HG03469 (cell line): ENCODE data around the gene RANBP1.
A peak's percentile ranks its signal among the peaks of the same experiment; 100 is the strongest.
"Not testable (repeated sequence)": the region's sequence is repeated elsewhere in the genome, so short reads cannot be mapped to it uniquely, and the experiment has no call there.

Source experiments
- ATAC-seq: cut with Tn5 transposase; IDR thresholded peaks from one replicate; pipeline ENCODE4 v1.9.1; 2021; ENCODE audit warnings: mild to moderate bottlenecking, moderate library complexity, moderate number of reproducible peaks; ENCODE audit not compliant: unreplicated experiment

The RANBP1 gene

DNA sequence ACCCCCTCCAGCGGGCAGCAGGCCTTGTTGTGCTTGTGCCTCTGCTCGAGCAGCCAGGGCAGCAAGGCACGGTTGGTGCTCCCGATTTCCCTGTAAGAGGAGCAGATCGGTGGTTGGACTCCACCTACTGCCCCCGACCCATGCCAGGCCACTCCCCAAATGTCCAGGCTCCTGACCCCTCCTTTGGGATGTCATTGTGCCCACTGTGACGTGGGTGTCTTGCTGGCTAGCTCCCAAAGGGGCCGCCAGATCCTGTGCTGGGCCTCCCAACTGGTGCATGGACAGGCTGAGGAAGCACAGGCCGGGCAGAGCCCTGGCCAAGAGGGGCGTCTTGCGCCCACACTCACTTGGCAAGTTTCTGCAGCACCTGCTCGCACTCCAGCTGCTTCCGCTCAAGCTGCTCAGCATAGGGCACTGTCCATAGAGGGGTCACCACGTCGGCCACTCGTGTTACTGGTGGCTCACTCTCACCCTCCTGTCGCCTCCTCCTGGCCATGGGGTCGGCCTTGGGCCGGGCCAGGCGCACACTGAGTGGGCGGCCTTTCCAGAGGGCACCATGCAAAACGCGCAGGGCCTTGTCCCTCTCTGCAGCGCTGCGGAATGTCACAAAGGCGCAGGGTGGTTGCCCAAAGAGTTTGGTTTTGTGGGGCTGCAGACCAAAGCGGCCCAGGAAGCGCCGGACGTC lies at the start of gene RANBP1:
Gene RANBP1 (plus strand): TSS at position 414 of the 685 bp plus-strand sequence. CDS start 81 bp downstream, at position 495.
- no peak for ATAC-seq

GRCh38 chr22:20066617-20067383 lies 49.1 kb upstream of the RANBP1 start:
- ATAC-seq = no peak

GRCh38 chr22:20067384-20067682 lies 48.6 kb upstream of the RANBP1 start:
- not testable (repeated sequence) for ATAC-seq

- ATAC-seq = no peak
These were observed 47.3 kb upstream of the RANBP1 start for GRCh38 chr22:20068640-20069039.

- ATAC-seq = no peak
These were observed 46.4 kb upstream of the RANBP1 start for GRCh38 chr22:20069331-20070042.

GRCh38 chr22:20071524-20071972 lies 44.4 kb upstream of the RANBP1 start:
- ATAC-seq = no peak

DNA sequence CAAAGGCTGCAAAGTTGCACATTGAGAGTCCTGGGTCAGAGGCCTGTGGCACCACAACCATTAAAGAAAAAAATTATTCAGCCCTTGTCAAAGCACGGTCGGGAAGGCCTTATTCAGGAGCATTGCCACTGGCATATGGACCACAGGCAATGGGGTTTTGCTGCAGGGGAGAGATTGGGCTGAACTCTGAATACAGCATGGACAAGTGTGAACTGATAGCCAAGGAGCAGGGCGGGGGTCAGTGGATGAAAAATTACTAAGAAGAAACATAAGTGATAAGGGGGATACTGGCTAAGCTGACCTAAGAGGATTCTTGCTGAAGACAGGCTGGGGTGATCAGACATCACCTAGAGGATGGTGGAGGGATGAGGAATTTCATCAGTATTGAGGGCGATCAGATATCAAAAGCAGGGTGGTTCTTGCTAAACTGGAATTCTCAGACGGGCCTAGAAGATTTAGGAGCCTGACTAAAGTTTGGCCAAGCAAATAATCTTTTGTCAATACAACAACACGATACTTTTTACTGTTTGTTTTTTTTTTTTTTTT lies 39.2 kb upstream of the RANBP1 start:
- ATAC-seq = no peak

- peak; percentile 47 for ATAC-seq
These were observed 36.0 kb upstream of the RANBP1 start, which contains the start of gene DGCR8 for GRCh38 chr22:20079745-20080444. DGCR8 (plus strand) TSS chr22:20080241; CDS start chr22:20085964, 5,723 bp downstream.

DNA sequence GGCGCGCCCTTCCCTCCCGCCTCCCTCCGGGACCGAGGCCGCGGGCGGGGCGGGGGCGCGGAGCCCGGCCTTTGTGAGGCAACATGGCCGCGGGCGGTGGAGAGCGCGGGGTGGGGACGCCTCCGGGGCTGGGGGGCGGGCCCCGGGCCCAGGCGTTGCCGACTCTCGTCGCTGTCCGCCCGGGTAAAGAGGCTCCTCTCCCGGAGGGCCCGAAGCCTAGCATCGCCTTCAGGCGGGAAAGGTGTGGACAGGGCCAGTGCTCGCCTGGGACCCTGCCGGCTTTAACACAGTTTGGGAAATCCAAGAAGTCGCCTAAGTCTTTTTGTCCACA lies 35.5 kb upstream of the RANBP1 start:
- peak; percentile 35 for ATAC-seq

GRCh38 chr22:20080776-20081654 lies 34.9 kb upstream of the RANBP1 start:
- no peak for ATAC-seq

- ATAC-seq = no peak
These were observed 32.6 kb upstream of the RANBP1 start for GRCh38 chr22:20083157-20083890.

DNA sequence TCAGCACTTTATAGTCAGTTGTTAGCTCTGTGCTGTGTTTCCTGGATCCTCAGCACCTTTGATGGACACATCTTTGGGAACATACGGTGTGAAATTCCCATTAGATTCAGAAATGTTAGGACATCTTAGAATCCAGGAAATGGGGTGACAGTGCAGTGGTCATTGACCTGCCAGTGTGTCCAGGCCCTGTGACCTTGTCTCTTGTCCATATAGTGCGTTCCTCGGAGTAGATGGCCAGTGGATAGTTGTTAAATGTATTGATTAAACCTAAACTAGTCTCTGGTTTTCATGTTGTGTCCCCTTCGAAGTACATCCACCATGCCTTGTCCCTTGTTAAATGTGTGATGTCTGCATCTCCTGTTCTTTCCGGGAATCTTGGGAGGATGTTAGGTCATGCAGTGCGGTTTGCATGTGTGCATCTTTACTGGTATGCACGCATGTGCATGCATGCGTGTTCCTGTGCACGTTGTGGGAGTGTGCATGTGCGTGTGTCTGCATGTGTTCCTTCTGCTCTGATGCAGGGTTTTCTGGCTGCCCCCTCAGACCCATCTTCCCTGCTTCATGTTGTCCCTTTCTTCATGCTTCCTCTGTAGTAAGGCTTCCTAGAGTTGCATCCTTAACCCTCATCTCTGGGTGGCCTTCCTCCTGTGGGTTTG lies 31.9 kb upstream of the RANBP1 start:
- no peak for ATAC-seq

GRCh38 chr22:20084547-20085413 lies 31.1 kb upstream of the RANBP1 start:
- no peak for ATAC-seq

DNA sequence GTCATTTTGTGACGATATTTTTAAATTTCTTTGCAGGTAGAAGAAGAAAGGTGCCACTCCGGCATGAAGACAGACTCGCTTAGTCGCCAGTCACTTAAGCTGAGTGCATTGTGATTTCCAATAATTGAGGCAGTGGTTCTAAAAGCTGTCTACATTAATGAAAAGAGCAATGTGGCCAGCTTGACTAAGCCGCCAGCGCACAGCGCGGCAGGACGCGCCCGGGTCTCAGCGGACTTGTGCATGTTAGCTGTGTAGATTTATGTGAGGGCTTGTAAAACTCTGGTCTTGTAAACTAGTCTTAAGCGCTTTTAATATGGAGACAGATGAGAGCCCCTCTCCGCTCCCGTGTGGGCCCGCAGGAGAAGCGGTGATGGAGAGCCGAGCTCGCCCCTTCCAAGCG lies 30.3 kb upstream of the RANBP1 start:
- no peak for ATAC-seq

GRCh38 chr22:20086101-20086599 lies 29.8 kb upstream of the RANBP1 start:
- ATAC-seq = no peak

DNA sequence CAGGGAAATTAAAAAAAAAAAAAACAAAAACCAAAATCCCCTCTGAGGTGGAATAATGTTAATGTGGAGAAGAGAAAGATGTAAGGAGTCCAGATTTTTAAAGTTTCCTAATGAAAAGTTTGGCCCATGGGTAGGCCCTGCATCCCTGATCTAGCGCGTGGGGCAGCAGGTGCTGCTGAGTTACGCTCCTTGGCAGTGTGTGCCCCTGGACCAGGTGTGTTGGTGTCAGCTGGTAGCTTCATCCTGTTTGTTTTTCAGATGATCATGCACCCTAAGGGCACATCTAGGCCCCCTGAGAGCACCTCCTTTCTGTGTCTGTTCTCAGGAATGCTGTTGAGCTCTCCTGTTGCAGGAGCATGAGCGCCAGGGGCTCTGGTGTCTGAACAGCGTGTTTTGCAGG lies 29.1 kb upstream of the RANBP1 start:
- ATAC-seq = no peak
